B cell (primary cell): ENCODE data around the gene KIAA0232. TPM values are rescaled to one million over a fixed set of nuclear protein-coding genes. Genes with fewer than 3 reads are reported as not detected.

ENCODE experiments used
- ATAC-seq: fragments of 200-7000 bp; cut with Tn5 transposase; one replicate; pipeline ENCODE4 v1.10.0; 2021; ENCODE audit warnings: low read depth, mild to moderate bottlenecking, moderate number of reproducible peaks, moderate library complexity
- CTCF ChIA-PET: fragments of 350-600 bp; sonication (Branson Sonifier 250); formaldehyde crosslinking; loops from one replicate; lab custom pipeline; 2021; ENCODE audit warnings: antibody characterized with exemption, inconsistent platforms; lab: Charles Lee
- POLR2A ChIA-PET: fragments of 350-600 bp; sonication (Branson Sonifier 250); formaldehyde crosslinking; loops from one replicate; lab custom pipeline; 2021; ENCODE audit warnings: antibody characterized with exemption; lab: Charles Lee
- DNase-seq: peaks from one replicate; pipeline ENCODE4 v3.0.0; 2013
- H2AFZ ChIP-seq: 2 replicates; pipeline ENCODE4 v1.6.1; 2012; ENCODE audit warnings: mild to moderate bottlenecking, low read depth, low read length; ENCODE audit not compliant: insufficient read depth, poor library complexity, severe bottlenecking
- H3K27ac ChIP-seq, 2 donors: 1 replicate in 1 of 2; 2 replicates in 1 of 2; pipeline ENCODE4 v1.5.1; 2012 to 2013; ENCODE audit warnings: low read length in 2 of 2, mild to moderate bottlenecking in 2 of 2, moderate library complexity in 1 of 2
- H3K27me3 ChIP-seq, 4 experiments: fragments of 200-600 bp in 1 of 4; sonication (generic) in 1 of 4; replicated peaks in 1 of 4; 1 replicate in 2 of 4; 2 replicates in 2 of 4; pipeline versions ENCODE4 v1.6.1 to v1.7.0; 2013 to 2016; ENCODE audit warnings: low read length in 3 of 4, mild to moderate bottlenecking in 2 of 4, mixed read lengths in 1 of 4, moderate library complexity in 1 of 4; ENCODE audit not compliant: insufficient read depth in 4 of 4, control insufficient read depth in 3 of 4; ENCODE audit errors: control extremely low read depth in 1 of 4
- H3K36me3 ChIP-seq, 2 experiments: replicated peaks in 1 of 2; 1 replicate in 1 of 2; 2 replicates in 1 of 2; pipeline versions ENCODE4 v1.6.1 to v1.7.1; 2013; ENCODE audit warnings: low read length in 1 of 2; ENCODE audit not compliant: insufficient read depth in 2 of 2, control insufficient read depth in 1 of 2; ENCODE audit errors: control extremely low read depth in 1 of 2, extremely low read depth in 1 of 2
- H3K4me1 ChIP-seq, 2 donors: fragments of 200-600 bp in 1 of 2; sonication (generic) in 1 of 2; 1 replicate in 1 of 2; 2 replicates in 1 of 2; pipeline versions ENCODE4 v1.5.1 to v1.6.1; 2013 to 2017; ENCODE audit warnings: low read length in 2 of 2; ENCODE audit not compliant: control insufficient read depth in 2 of 2, insufficient read depth in 2 of 2
- H3K4me2 ChIP-seq: replicated peaks from 2 replicates; pipeline ENCODE3; 2012; ENCODE audit warnings: mild to moderate bottlenecking, low read depth, low read length; ENCODE audit not compliant: poor library complexity, severe bottlenecking
- H3K4me3 ChIP-seq, 5 experiments: fragments of 200-600 bp in 1 of 5; sonication (generic) in 1 of 5; 1 replicate in 3 of 5; 2 replicates in 2 of 5; pipeline versions ENCODE4 v1.5.1 to v1.7.0; 2011 to 2016; ENCODE audit warnings: low read length in 4 of 5, mild to moderate bottlenecking in 4 of 5, low read depth in 2 of 5, control low read depth in 1 of 5, moderate library complexity in 1 of 5; ENCODE audit not compliant: insufficient read depth in 1 of 5; ENCODE audit errors: control extremely low read depth in 1 of 5, extremely low read depth in 1 of 5
- H3K79me2 ChIP-seq: fragments of 200-600 bp; sonication (generic); one replicate; pipeline ENCODE4 v1.6.0; 2016; ENCODE audit warnings: low read length; ENCODE audit not compliant: control insufficient read depth, insufficient read depth
- H3K9ac ChIP-seq: fragments of 200-600 bp; sonication (generic); 2 replicates; pipeline ENCODE4 v1.6.1; 2017; ENCODE audit warnings: mild to moderate bottlenecking, low read length, moderate library complexity
- H3K9me3 ChIP-seq, 3 donors: one replicate each; pipeline versions ENCODE4 v1.6.1 to v1.7.1; 2013; ENCODE audit warnings: low read length in 2 of 3; ENCODE audit not compliant: control insufficient read depth in 2 of 3, insufficient read depth in 1 of 3; ENCODE audit errors: control extremely low read depth in 1 of 3
- H4K20me1 ChIP-seq: 2 replicates; pipeline ENCODE4 v1.6.0; 2012; ENCODE audit warnings: mild to moderate bottlenecking, low read length; ENCODE audit not compliant: insufficient read depth, control insufficient read depth, poor library complexity, severe bottlenecking
- H3K27ac Mint-ChIP-seq: one replicate; pipeline ENCODE4 v1.8.0; 2021; ENCODE audit warnings: mixed read lengths
- H3K27me3 Mint-ChIP-seq: one replicate; pipeline ENCODE4 v1.8.0; 2021; ENCODE audit warnings: mixed read lengths
- H3K4me1 Mint-ChIP-seq: one replicate; pipeline ENCODE4 v1.8.0; 2021; ENCODE audit warnings: mixed read lengths
- H3K4me3 Mint-ChIP-seq: one replicate; pipeline ENCODE4 v1.8.0; 2021; ENCODE audit warnings: mixed read lengths
- H3K9me3 Mint-ChIP-seq: one replicate; pipeline ENCODE4 v1.8.0; 2022; ENCODE audit warnings: mixed read lengths; ENCODE audit not compliant: insufficient read depth
- EZH2 ChIP-seq: IDR thresholded peaks from 2 replicates; pipeline ENCODE4 v1.6.1; 2012; ENCODE audit warnings: borderline replicate concordance, low read depth, mild to moderate bottlenecking, moderate library complexity, low read length; ENCODE audit not compliant: insufficient read depth, poor library complexity, severe bottlenecking
- WGBS: methylation state at CpG from one replicate; pipeline ENCODE4 v1.1.5; 2013; ENCODE audit warnings: missing lambda C conversion rate; ENCODE audit not compliant: insufficient coverage; 5-methylcytosine and 5-hydroxymethylcytosine counted together
- intact Hi-C: fragments of 100-400 bp; cut with micrococcal nuclease; formaldehyde crosslinking; loops from one replicate; pipeline ENCODE4 v1.10.0; 2022
- polyA plus RNA-seq: library from polyadenylated mRNA; depleted of rRNA; stranded (reverse); fragments of >200 nt; gene quantifications from 2 replicates; pipeline ENCODE4 v1.2.3, GENCODE V29; 2012
- total RNA-seq, 2 donors: library from RNA; stranded (reverse); fragments of 120-200 nt in 1 of 2; gene quantifications; 1 replicate in 1 of 2; 2 replicates in 1 of 2; pipeline versions ENCODE4 v1.2.3 to v1.2.4, GENCODE V29; 2013 to 2022
- TF ChIP-seq, protein P1 (sequence below): fragments of 200-600 bp; IDR thresholded peaks from one replicate; pipeline ENCODE4 v1.8.0; 2022; ENCODE audit warnings: antibody characterized with exemption, mild to moderate bottlenecking

KIAA0232 gene
- total and polyA plus RNA-seq, 2 donors (not counting 1 experiment from before 2014, with no cell fraction given), result 2.9 to 20.8 TPM

DNA sequence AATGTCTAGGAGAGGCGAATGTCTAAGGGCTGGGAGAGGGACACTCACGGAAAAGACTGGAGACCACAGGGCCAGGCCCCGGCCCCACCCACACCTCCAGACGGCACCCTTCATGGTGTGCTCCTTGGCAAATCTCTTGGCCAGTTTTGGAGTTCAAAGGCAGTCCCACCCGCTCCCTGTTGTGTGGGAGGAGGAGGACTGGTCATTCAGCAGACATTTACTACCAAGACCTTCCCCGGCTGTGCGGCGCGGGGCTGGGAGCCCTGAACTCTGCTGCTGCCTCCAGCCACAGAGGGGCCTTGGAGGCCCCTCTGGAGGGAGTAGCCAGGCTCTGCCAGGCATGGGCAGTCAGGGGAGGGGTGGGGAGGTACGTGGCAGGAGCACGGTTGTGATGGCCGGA lies 118.4 kb downstream of the KIAA0232 start:
- ChIA-PET POLR2A (no interaction called here), CTCF (no interaction called here)
- ATAC-seq (no peak), DNase-seq (no peak)
- intact Hi-C loops, result no loop called here
- no peak overlapping the region for H3K4me3 ChIP-seq
- no peaks in the 10 kb centered on the region for H3K9me3 ChIP-seq
- Mint-ChIP-seq H3K27me3 (no peaks in the 10 kb centered on the region), H3K4me1 (peaks cover 2% of the 10 kb centered on the region), H3K9me3 (no peaks in the 10 kb centered on the region), H3K4me3 (no peak overlapping the region), H3K27ac (no peak overlapping the region)
- TF ChIP-seq, protein P1, sequence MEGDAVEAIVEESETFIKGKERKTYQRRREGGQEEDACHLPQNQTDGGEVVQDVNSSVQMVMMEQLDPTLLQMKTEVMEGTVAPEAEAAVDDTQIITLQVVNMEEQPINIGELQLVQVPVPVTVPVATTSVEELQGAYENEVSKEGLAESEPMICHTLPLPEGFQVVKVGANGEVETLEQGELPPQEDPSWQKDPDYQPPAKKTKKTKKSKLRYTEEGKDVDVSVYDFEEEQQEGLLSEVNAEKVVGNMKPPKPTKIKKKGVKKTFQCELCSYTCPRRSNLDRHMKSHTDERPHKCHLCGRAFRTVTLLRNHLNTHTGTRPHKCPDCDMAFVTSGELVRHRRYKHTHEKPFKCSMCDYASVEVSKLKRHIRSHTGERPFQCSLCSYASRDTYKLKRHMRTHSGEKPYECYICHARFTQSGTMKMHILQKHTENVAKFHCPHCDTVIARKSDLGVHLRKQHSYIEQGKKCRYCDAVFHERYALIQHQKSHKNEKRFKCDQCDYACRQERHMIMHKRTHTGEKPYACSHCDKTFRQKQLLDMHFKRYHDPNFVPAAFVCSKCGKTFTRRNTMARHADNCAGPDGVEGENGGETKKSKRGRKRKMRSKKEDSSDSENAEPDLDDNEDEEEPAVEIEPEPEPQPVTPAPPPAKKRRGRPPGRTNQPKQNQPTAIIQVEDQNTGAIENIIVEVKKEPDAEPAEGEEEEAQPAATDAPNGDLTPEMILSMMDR, result no peak
- TF ChIP-seq EZH2, result no peak
- no peaks in the 10 kb centered on the region for H3K36me3 ChIP-seq
- H3K4me1 ChIP-seq, result no peaks in the 10 kb centered on the region
- 95% methylated on average over 9 of the region's 12 CpGs for WGBS
- no peak overlapping the region for H3K4me2 ChIP-seq
- no peaks in the 10 kb centered on the region for H4K20me1 ChIP-seq
- H3K9ac ChIP-seq, result no peak overlapping the region
- H3K79me2 ChIP-seq, result no peaks in the 10 kb centered on the region
- no peaks in the 10 kb centered on the region for H3K27me3 ChIP-seq
- H2AFZ ChIP-seq, result no peak overlapping the region
- H3K27ac ChIP-seq, result no peak overlapping the region

DNA sequence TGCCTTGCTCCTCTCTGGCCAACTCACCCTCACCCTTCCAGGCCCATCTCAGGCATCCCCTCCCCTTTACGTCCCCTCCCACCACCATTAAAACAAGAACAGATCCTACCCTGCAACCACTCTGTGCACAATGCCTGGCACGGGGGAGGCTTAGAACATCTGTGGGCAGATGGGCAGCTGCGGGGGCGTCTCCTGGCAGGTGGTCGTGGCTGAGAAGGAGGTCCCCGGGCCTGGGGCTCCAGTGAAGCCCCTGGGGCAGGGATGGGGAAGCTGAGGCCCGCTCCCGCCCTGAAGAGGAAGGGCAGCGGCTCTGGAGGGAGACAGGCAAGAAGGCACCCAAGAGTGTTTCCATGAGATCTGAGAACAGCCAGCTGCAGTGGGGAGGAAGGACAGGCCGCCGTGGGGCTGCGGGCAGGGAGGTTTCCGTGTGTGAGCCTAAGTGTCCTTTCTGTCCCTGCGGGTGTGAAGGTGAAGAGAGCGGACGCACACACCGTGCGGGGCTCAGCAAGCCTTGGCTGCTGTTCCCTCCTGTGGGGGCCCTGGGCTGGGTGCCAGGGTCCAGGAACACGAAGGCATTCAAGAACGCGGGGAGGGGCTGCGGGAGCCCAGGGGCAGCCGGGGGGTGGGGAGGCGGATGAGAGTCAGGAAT lies 119.3 kb downstream of the KIAA0232 start:
- H3K4me1 ChIP-seq, result no peaks in the 10 kb centered on the region
- no peaks in the 10 kb centered on the region for H3K9me3 Mint-ChIP-seq
- H3K9me3 ChIP-seq, result no peaks in the 10 kb centered on the region
- H3K27ac Mint-ChIP-seq, result no peak overlapping the region
- H3K27me3 Mint-ChIP-seq, result no peaks in the 10 kb centered on the region
- peaks cover 0 to under 1% (median 0%) of the 10 kb centered on the region in 4 experiments for H3K27me3 ChIP-seq
- TF ChIP-seq, protein P1, result no peak
- no peak for TF ChIP-seq EZH2
- no peak overlapping the region for H3K9ac ChIP-seq
- DNase-seq, result no peak
- ATAC-seq, result no peak
- no peak overlapping the region for H3K4me3 Mint-ChIP-seq
- WGBS, result 91% methylated on average over 21 of the region's 24 CpGs
- ChIA-PET POLR2A (no interaction called here), CTCF (no interaction called here)
- no peaks in the 10 kb centered on the region for H3K79me2 ChIP-seq
- H3K4me3 ChIP-seq, result no peak overlapping the region
- H3K4me2 ChIP-seq, result no peak overlapping the region
- no peaks in the 10 kb centered on the region for H3K36me3 ChIP-seq
- peaks cover 2% of the 10 kb centered on the region for H3K4me1 Mint-ChIP-seq
- H3K27ac ChIP-seq, result no peak overlapping the region
- no peak overlapping the region for H2AFZ ChIP-seq
- no peaks in the 10 kb centered on the region for H4K20me1 ChIP-seq
- intact Hi-C loops, result no loop called here
